ENCODE data around the gene PRTFDC1. TPM values are rescaled to one million over a fixed set of nuclear protein-coding genes. Genes with fewer than 3 reads are reported as not detected.

Gene PRTFDC1
- total RNA-seq, 1 experiment from 2014 or later: 22.7 TPM

- CTCF ChIA-PET: interaction anchor here (0.7 kb wide), 1 partner anchor 33 kb away, joined by 5 read pairs; no protein-coding TSS in a partner anchor
Observed at GRCh38 chr10:24874133-24874532, 78.3 kb downstream of the PRTFDC1 start.

GRCh38 chr10:24873281-24873683 lies 79.1 kb downstream of the PRTFDC1 start:
- Mint-ChIP-seq H3K36me3 (ENCODE audit: insufficient read depth, unreplicated experiment) (no peaks in the 10 kb centered on the region), H3K4me3 (ENCODE audit: low read depth, unreplicated experiment) (no peak overlapping the region), H3K27ac (ENCODE audit: unreplicated experiment) (no peak overlapping the region), H3K27me3 (ENCODE audit: unreplicated experiment) (no peaks in the 10 kb centered on the region), H3K4me1 (ENCODE audit: low read depth, unreplicated experiment) (peaks cover 6% of the 10 kb centered on the region), H3K9me3 (ENCODE audit: low read depth, unreplicated experiment) (peaks cover 3% of the 10 kb centered on the region)
- BruUV-seq (replicated peaks): no TSS peak
- intact Hi-C loops (cut with micrococcal nuclease; ENCODE audit: unreplicated experiment): no loop called here
- TF ChIP-seq CTCF (IDR thresholded peaks at IDR 0.05; ENCODE audit: unreplicated experiment): no peak
- CTCF ChIA-PET: no interaction called here
- DNase-seq: no peak

More at GRCh38 chr10:24874133-24874532, 78.3 kb downstream of the PRTFDC1 start:
- DNase-seq: no peak
- Mint-ChIP-seq H3K27ac (ENCODE audit: unreplicated experiment) (no peak overlapping the region), H3K9me3 (ENCODE audit: low read depth, unreplicated experiment) (peaks cover 3% of the 10 kb centered on the region), H3K27me3 (ENCODE audit: unreplicated experiment) (no peaks in the 10 kb centered on the region), H3K36me3 (ENCODE audit: insufficient read depth, unreplicated experiment) (no peaks in the 10 kb centered on the region), H3K4me3 (ENCODE audit: low read depth, unreplicated experiment) (no peak overlapping the region), H3K4me1 (ENCODE audit: low read depth, unreplicated experiment) (peaks cover 6% of the 10 kb centered on the region)
- no peak for TF ChIP-seq CTCF (IDR thresholded peaks at IDR 0.05; ENCODE audit: unreplicated experiment)
- BruUV-seq (replicated peaks): no TSS peak
- intact Hi-C loops (cut with micrococcal nuclease; ENCODE audit: unreplicated experiment): no loop called here

GRCh38 chr10:24872790-24873182 lies 79.6 kb downstream of the PRTFDC1 start:
- no peak overlapping the region for H3K27ac Mint-ChIP-seq (ENCODE audit: unreplicated experiment)
- no peak for TF ChIP-seq CTCF (IDR thresholded peaks at IDR 0.05; ENCODE audit: unreplicated experiment)
- H3K4me3 Mint-ChIP-seq (ENCODE audit: low read depth, unreplicated experiment): no peak overlapping the region
- intact Hi-C loops (cut with micrococcal nuclease; ENCODE audit: unreplicated experiment): no loop called here
- H3K4me1 Mint-ChIP-seq (ENCODE audit: low read depth, unreplicated experiment): peaks cover 6% of the 10 kb centered on the region
- no peaks in the 10 kb centered on the region for H3K36me3 Mint-ChIP-seq (ENCODE audit: insufficient read depth, unreplicated experiment)
- H3K9me3 Mint-ChIP-seq (ENCODE audit: low read depth, unreplicated experiment): peaks cover 3% of the 10 kb centered on the region
- no peaks in the 10 kb centered on the region for H3K27me3 Mint-ChIP-seq (ENCODE audit: unreplicated experiment)
- CTCF ChIA-PET: no interaction called here
- BruUV-seq (replicated peaks): no TSS peak
- no peak for DNase-seq

- BruUV-seq (replicated peaks): no TSS peak
- Mint-ChIP-seq H3K4me3 (ENCODE audit: low read depth, unreplicated experiment) (no peak overlapping the region), H3K27me3 (ENCODE audit: unreplicated experiment) (no peaks in the 10 kb centered on the region), H3K36me3 (ENCODE audit: insufficient read depth, unreplicated experiment) (no peaks in the 10 kb centered on the region), H3K9me3 (ENCODE audit: low read depth, unreplicated experiment) (peaks cover 3% of the 10 kb centered on the region), H3K4me1 (ENCODE audit: low read depth, unreplicated experiment) (peaks cover 10% of the 10 kb centered on the region), H3K27ac (ENCODE audit: unreplicated experiment) (no peak overlapping the region)
- intact Hi-C loops (cut with micrococcal nuclease; ENCODE audit: unreplicated experiment): no loop called here
- no peak for DNase-seq
- no peak for TF ChIP-seq CTCF (IDR thresholded peaks at IDR 0.05; ENCODE audit: unreplicated experiment)
- CTCF ChIA-PET: no interaction called here
Observed at GRCh38 chr10:24872049-24872789, 80.2 kb downstream of the PRTFDC1 start.
